ENCODE results near the gene NCOA5. TPM values are rescaled to one million over a fixed set of nuclear protein-coding genes. Genes with fewer than 3 reads are reported as not detected.
A peak's percentile ranks its signal among the peaks of the same experiment; 100 is the strongest.

Gene NCOA5
- total RNA-seq, 1 donor from 2014 or later: 27.0 TPM

DNA sequence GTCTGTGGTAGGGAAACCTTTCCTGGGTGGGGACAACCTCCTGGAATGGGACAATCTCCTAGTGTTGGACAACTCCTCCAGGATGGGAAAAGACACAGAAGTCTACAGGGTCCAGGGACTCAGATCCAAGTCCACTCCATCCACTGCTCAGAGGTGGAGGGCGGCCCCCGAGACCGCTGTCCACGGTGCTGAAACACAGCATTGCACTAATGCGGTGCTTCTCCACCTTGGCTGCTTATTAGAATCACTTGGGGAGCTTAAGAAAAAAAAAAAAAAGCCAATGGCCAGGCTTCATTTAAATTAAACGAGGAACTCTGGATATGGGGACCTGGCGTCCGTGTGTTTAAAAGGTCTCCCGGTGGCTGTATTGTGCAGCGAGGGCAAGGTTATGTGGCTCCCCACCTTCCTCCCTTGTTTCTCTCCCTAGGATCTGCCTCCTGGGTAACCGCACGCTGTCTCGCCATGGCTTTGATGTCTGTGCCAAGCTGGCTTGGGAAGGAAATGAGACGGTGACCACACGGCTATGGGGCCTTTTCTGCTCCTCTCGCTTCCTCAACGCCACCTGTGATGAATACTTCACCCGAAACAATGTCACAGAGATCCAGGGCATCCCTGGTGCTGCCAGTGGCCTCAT, 48.7 kb downstream of the NCOA5 start:
- peak; percentile 19 for DNase-seq (ENCODE audit: low spot score)

DNA sequence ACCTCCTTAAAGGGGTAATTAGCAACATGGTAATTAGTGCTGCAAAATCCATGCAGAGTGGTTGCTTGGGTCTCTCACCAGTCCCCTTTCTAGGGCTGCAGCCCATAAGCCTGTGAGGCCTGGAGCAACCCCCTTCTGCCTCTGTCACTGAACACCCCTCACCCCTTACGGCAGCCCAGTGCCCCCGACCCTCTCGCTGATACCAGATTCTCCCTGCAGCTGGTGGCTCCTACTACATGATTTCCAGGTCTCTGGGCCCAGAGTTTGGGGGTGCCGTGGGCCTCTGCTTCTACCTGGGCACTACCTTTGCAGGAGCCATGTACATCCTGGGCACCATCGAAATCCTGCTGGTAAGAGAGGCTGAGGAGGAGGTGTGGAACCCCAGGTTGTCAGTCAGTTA, 52.7 kb downstream of the NCOA5 start:
- DNase-seq (ENCODE audit: low spot score): no peak

DNA sequence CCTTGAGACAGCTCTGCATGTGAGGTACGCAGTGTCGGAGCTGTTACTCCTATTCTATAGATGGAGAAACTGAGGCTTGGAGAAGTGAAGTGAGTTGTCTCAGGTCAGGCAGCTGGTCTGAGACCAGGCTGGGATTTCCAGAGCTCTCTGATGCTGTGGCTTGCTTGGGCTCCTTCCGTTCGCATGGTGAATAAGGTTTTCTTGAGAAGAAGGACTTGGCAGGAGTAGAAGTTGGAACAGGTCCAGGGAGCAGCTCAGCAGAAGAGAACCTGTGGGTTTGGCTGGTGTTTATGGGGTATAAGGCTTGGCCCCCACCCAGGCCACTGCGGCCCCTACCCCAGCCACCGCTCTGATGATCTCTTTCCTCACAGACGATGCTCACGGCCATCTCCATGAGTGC, 53.4 kb downstream of the NCOA5 start:
- DNase-seq (ENCODE audit: low spot score): no peak

DNA sequence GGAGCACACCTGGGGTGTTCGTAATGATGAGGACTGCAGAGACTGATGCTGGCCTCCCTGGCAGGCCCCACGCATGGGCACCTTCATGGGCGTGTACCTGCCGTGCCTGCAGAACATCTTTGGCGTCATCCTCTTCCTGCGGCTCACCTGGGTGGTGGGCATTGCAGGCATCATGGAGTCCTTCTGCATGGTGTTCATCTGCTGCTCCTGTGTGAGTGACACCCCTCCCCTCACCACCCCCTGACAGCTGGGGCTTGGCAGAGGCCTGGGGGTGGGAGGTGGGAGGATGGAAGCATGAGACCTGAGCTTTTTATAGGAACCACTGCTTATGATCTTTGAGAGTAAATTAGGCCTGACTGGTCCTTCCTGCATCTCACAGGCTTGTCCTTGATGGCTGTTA, 54.0 kb downstream of the NCOA5 start:
- DNase-seq (ENCODE audit: low spot score): no peak

DNA sequence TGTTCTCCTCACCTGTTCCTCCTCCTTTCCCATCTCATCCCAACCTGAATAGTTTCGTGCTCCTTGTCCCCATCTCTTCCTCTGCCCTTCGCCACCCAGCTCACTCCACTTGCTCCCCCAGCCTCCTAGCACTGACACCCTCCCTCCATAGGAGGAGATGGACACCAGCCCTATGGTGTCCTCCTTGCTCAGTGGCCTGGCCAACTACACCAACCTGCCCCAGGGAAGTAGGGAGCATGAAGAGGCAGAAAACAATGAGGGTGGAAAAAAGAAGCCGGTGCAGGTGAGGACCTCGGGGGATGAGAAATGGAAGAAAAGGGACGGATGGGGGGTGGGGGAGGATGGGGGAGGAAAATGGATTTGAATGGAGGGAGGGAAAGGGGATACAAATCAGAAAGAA, 54.5 kb downstream of the NCOA5 start:
- DNase-seq (ENCODE audit: low spot score): no peak

DNA sequence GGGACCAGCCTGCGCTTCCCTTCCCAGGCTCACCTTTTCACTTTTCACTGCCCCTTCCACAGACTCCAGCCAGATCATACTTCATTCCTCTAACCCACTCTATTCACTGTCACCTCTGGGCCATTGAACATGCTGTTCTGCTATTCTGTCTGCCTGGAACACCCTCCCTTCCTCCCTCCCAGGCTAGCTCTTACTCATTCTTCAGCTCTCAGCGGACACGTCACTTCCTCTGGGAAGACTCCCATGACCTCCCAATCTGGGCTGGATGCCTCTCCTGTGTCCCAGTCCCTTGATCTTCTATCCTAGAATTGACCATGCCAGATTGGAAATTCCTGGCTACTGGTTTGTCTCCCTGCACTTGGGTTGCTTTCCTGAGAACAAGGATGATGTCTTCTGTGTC, 55.7 kb downstream of the NCOA5 start:
- DNase-seq (ENCODE audit: low spot score): no peak

DNA sequence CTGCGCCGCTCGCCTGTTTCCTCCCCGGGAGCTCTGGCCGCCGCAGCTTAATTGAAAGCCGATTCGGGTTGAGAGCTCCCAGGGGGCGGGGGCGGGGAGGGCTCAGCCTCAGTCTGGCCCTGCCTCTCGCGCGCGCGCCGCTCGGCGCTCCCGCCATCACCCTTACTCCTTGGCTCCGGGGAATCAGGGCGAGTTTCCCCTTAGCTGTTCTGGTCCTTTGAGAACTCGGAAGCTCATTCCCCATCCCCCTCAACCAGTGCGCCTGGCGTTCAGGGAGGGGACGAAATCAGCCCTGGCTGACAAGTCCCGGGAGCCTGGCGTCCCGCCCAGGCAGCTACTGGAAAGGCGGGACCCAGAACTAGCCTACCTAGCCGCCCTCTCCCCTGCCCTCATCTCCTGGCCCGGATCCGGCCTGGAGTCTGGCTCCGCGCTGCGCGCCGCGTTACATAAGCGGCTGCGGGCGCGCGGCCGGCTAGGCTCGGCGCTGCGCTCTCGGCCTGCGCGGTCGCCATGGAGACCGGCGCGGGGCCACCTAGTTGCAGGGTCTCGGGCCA, 58.0 kb downstream of the NCOA5 start:
- no peak for DNase-seq (ENCODE audit: low spot score)

DNA sequence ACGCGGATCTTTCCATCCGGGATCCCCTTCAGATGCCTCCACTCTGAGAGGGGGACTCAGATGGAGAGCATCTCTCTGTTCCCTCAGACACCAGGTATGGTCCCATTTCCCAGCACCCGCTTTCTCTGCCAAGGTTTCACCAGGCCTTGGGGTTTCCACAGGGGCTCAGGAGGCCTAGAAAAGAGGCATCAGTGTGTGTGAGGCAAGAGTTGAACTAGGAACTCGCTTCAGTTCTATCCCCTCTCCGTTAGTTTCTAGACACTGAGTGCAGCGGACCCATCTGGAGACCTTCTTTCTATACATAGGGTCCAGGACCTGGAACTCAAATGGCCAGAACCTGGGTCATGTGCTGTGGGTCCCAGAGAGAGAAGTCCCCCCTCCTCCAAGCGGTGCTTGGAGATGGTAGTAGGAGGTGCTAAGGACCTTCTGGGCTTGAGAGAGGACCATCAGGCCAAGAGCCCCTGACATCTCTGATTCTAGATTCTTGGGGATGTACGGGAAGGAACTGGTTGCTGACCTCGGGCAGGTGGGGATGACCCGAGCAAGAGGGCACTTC, 58.7 kb downstream of the NCOA5 start:
- DNase-seq (ENCODE audit: low spot score): no peak

DNA sequence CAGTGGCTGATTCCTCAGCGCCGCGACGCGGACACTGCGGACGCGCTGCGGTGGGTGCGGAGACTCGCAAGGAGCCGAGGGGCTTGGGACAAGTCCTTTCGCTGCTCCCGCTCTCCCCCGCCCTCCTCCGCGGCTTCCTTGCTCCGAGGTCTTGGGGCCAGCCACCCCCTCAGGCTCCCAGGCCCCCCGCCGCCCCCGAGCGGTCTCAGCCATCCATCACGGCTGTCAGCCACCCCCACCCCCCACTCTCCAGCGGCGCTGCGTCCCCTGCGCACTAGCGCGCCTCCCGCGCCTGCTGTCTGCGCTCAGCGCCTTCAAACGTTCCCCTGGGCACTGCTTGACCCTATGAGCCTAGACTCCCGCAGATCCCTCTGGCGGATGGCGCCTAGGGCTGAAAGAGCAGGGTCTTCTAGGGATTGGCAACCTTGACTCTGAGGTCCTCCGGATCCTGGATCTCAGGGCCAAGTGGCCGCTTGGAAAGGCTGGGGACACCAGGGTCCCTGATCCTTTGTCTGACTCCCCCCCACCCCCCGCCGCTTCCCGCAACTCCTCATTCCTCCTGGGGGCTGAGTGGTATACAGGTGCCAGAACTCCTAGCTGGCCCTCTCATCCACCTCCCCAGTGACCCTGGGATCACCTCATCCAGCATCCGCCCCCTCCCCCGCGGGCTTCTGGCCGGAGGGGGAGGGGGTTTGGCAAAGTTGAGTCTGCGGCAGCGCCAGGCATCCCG, 59.3 kb downstream of the NCOA5 start:
- DNase-seq (ENCODE audit: low spot score): no peak

DNA sequence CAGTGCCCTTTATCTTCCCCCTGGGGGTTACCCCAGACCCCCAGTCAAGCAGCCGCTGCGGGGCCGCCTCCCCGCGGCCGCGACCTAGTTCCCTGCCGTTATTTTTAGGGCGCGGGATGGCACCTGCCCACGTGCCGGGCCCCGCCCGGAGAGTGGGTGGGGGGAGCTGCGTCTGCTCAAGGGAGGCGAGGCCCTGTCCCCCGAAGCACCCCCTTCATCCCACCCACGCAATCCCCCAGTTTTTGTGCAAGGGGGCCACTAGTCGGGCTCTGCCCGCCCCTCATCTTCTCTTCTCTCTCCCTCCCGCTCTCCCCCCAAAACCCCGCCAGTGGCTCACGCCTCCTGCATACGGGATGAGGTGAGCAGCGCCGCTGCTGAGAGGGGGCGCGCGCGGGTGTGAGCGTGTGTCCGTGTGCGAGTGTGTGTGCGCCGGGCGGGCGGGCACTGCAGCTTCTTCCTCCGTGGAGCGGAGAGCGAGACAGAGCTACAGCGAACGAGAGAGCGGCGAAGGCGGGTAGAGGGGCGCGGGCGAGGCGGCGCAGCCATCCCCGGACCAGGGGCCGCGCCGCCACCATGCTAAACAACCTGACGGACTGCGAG, 60.9 kb downstream of the NCOA5 start, which contains the start of gene SLC12A5:
Gene SLC12A5 (plus strand): TSS at position 444 of the 600 bp plus-strand sequence. CDS start 130 bp downstream, at position 574.
- no peak for DNase-seq (ENCODE audit: low spot score)

DNA sequence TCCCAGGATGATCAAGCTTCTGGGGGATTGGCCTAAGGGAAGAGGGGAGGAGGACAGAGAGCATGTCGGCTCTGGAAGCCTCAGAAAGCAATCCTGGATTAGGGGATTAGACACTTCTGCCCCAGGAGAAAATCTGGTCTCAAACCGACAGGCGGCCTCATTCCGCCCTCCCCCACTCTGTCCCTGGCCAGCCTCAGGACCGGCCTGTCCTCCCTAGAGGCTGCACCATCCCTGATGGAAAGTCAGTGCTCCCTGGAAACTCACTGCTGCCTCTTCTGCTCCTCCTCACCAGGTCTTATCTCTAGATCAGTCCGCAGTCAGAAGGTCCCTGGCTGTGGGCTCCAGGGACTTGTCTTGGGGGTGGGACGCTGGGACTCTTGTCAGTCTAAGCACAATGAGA, 61.7 kb downstream of the NCOA5 start:
- no peak for DNase-seq (ENCODE audit: low spot score)

DNA sequence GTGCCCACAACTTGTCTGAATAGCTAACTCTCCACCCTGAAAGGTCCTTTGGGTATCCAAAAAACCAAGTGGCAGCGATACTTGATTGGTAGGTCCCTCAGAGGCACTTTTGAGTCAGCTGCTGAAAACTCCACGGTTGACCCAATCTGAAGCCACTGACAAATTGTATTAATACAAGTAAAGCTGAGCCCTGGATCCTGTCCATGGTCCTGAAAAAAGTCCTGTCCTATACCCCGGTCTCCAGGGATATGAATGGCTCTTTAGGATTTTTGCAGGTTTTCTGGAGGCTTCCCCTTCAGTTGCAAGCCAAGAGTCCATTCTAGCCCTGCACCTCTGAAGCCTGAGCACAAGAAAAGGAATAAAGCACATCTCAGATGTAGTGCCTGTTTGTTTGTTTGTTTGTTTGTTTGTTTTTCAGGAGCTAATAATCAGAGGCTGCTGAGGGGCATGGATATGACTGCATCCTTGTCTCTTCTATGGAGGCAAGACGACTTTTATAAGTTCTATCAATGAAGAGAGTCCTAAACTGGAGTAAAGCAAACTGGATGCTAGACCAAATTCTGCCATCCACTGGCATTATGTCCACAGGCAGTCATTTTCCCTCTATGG, 62.4 kb downstream of the NCOA5 start:
- DNase-seq (ENCODE audit: low spot score): peak; percentile 42

DNA sequence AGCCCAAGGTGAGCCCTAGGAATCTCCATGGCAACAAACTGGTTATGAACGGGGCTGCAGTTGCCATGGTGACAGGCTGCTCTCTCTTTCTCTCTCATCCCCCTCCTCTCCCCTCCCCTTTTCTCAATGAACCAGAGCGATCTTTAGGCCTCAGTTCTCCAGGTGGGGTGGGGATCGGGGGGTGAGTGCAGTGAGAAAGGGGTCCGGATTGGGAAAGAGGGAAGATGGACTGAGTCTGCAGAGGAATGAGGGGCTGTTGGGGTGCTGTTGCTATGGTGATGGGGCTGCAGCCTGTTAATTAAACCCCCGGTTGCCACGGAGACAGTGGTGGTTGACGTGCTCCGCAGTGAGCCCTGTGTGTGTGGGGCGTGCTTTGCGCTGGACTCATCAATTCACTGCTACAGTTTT, 64.4 kb downstream of the NCOA5 start:
- DNase-seq (ENCODE audit: low spot score): no peak

DNA sequence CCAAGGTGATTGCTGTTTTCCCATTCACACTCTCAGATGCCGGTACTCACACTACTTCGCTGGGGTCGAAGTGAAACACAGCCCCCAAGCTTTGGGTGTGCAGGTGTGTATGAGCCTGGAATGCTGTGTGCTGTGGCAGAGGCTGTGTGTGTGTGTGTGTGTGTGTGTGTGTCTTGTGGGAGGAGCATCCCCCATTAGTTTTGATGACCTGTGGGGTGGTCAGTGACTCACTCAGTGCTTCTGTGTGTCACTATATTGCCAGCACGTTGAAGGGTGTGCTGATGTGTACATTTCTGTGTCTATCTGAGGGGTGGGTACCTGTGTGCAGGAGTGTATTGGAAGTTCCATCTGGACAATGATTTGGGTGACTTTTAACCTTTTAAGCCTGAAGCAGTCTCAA, 65.8 kb downstream of the NCOA5 start:
- DNase-seq (ENCODE audit: low spot score): no peak

DNA sequence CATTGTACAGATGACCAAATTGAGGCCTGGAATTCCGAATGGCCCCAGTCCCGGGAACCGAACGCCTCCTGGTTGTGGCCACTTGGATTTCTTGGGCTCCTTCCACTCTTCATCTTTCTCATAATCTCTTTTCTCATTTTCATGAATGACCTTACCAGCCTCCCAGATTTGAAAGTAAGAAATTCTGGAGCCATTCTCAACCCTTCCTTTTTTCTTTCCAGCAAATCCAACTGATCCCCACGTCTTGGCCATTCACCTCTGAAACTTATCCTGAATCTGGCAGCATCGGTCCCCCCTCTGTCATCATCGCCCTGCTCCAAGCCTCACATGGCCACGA, 66.6 kb downstream of the NCOA5 start:
- no peak for DNase-seq (ENCODE audit: low spot score)

DNA sequence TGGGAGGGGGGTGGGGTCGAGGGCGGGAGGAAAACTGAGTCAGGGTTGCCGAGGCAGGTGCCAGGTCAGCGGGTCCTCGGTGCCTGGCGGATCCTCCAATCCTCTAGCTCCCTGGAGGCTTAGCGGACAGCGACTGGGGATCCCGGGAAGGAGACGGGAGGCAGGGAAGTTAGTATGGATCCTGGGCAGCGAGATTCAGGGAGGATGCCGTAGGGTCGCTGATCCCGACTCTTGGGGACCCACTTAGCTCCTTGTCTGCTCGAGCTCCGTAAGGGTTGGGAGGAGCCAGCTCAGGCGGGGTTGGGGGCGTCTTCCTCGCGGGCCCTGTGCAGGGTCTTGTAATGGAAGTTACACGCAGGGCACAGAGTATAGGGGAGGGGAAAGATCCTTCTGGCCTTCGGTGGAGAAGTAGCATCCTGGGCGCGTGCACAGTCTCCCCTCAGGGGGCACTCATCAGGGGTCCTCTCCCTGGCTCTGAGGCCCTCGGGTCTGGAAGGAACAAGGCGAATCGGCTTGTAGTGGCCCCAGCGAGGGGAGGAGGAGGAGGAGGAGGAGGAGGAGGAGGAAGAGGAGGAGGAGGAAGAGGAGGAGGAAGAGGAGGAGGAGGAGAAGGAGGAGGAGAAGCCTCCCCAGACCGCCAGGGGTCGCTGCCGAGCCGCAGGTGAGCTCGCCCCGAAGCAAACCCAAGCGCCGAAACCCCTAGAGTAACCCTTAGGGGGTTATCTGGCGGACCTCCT, 67.2 kb downstream of the NCOA5 start:
- peak; percentile 51 for DNase-seq (ENCODE audit: low spot score)

DNA sequence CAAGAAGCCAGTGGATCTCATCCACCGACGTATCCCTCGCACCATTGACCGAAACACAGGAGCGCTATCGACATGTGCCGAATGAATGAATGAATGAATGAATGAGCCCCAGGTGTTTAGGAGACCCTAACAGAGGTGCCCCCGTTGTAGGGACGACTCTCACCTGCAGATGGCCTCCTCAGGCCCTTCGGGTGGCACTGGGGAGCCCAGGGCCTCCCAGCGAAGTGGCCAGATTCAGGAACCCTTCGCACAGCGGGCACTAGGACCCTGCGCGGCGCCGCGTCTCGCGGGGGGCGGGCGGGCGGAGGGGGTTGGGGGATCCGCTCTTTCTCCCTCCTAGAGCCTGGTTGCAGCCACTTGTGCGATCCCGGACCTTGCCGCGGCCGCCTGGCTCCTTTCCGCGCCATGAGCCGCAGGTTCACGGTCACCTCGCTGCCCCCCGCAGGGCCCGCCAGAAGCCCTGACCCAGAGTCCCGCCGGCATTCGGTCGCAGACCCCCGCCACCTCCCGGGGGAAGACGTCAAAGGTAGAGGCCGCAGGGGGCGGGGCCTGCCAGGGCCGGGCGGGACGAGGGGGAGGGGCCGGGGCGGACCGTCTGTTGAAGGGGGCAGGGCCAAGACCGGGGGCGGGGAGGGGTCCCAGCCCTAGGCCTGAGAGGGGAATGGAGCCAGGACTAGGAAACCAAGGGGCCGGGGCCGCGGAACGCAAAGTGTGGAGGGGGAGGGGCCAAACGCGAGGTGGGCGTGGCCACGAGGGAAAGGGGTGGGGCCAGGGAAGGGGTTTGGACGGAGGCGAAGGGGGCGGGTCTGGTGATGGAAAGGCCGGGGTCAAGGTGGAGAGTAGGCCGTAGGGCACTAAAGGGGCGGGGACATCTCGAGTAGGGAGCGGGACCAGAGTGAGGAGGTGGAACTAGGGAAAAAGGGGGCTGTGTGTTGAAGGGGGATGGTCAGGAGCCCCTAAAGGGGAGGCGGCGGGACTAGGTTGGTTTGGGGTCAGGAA, 68.1 kb downstream of the NCOA5 start:
- no peak for DNase-seq (ENCODE audit: low spot score)

DNA sequence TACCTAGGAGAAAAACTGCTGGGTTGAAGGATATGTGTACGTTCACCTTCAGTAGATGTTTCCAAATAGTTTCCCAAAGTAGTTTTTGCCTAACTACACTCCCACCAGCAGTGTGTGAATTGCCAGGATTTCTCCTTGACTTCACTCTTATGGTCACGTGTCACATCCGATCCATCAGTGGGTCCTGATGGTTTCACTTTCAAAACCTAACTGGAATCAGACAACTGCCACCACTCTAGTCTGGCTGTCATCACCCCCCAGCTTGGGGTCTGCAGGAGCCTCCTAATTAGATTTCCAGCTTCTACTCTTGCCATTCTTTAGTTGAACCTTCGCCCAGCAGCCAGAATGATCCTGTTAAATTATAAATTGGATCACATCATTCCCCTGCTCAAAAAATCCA, 69.2 kb downstream of the NCOA5 start:
- no peak for DNase-seq (ENCODE audit: low spot score)

DNA sequence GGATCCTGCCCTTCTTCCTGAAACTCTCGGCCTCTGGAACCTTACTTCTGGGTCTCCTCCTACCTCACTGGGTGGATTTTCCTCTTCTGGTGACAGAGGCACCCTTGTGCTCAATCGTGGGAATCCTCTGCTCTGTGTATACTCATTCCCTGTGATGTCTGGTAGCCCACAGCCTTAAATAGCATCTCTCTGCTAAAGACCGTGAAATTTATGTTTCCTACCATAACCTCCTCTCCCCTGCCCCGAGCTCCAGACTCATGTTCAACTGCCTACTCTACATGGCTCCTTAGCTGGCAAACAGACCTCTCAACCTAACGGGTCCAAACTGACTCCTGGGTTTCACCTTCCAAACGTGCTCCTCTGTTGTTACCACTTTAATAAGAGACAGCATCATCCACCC, 71.2 kb downstream of the NCOA5 start:
- no peak for DNase-seq (ENCODE audit: low spot score)

DNA sequence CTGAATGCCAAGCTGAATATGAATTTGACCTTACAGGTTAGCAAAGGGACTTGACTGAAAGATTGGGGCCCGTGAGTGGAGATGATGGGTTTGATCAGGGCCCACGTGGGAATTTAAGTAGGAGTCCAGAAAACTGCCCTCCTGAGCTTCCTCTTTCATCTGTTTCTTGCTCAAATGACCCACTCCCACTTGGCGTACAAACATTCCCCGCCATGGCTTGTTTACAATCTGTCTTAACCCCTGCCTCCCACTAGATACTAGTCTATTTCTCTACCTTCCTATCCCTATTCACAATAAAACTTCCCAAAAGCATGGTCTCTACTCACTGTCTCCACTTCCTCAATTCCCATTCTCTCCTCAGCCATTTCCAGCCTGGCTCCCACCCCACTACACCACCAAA, 71.7 kb downstream of the NCOA5 start:
- DNase-seq (ENCODE audit: low spot score): no peak
